ENCODE data around the gene RAB26.

The RAB26 gene

DNA sequence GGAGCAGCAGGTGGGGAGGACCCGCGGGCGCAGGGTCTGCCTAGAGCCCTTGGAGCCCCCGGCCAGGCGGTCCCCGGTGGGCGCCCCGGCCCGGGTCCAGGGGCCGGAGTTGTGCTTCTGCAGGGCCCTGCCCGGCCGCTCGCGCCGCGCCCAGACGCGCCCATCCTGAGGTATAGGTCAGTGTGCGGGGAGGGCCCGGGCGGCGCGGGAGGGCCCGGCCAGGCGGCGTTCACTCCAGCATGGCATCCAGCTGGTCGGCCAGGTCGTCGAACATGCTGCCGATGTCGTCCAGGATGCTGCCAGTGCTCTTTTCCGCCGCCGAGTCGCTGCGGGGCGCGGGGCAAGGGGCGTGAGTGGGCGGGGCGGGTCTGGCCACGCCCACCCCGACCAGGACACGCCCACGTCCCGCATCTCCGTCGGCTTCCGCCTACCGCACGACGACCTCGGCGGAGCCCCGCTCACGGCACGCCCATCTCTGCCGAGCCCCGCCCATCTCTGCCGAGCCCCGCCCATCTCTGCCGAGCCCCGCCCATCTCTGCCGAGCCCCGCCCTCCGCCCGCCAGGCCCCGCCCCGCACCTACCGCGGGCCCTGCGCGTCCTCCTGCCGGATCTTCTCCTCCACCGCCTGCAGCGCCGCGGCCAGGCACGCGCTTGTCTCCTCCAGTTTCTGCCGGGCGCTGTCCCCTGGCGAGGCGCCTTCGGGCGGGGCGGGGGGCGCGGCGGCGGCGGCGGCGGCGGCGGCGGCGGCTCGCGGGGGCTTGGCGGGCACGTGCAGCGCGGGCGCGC lies 30.1 kb downstream of the RAB26 start:
- DNase-seq (ENCODE audit: low spot score) = peak; percentile 95

DNA sequence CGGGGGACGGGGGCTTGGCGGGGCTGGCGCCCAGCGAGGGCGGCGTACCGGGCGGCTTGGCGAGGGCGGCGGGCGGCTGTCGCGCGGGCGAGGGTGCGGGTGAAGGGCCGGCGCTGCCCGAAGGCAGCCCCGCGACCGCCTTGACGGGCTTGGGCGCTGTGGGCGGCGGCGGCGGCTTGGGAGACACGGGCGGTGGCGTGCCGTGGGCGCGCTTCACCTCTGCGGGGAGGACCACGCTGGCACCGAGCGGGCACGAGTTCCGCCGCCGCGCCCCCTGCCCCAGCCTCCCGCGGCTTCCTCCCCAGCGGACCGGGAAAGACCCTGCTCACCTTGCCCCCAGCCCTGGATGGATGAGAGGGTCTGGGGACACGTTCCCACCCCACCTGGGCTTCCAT lies 30.7 kb downstream of the RAB26 start:
- no peak for DNase-seq (ENCODE audit: low spot score)

GRCh38 chr16:2179576-2179975 lies 31.2 kb downstream of the RAB26 start:
- no peak for DNase-seq (ENCODE audit: low spot score)

DNA sequence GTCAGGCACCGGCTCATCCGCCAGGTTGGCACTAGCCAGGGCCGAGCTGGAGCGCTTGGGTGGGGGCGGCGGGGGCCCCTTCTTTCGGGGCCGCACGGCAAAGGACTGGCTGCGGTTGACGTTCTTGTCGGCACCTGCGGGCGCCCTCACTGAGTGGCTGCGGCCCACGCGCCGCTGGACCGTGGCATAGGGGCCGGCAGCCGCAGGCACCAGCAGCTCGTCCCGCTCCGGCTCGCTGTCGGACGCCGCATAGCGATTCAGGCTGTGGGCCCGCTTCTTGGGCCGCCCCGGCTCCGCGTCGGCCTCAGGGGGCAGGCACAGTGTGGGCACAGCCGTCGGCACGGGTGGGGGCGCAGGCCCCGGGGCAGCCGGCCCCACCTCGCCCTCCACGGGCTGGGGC lies 32.0 kb downstream of the RAB26 start:
- no peak for DNase-seq (ENCODE audit: low spot score)

DNA sequence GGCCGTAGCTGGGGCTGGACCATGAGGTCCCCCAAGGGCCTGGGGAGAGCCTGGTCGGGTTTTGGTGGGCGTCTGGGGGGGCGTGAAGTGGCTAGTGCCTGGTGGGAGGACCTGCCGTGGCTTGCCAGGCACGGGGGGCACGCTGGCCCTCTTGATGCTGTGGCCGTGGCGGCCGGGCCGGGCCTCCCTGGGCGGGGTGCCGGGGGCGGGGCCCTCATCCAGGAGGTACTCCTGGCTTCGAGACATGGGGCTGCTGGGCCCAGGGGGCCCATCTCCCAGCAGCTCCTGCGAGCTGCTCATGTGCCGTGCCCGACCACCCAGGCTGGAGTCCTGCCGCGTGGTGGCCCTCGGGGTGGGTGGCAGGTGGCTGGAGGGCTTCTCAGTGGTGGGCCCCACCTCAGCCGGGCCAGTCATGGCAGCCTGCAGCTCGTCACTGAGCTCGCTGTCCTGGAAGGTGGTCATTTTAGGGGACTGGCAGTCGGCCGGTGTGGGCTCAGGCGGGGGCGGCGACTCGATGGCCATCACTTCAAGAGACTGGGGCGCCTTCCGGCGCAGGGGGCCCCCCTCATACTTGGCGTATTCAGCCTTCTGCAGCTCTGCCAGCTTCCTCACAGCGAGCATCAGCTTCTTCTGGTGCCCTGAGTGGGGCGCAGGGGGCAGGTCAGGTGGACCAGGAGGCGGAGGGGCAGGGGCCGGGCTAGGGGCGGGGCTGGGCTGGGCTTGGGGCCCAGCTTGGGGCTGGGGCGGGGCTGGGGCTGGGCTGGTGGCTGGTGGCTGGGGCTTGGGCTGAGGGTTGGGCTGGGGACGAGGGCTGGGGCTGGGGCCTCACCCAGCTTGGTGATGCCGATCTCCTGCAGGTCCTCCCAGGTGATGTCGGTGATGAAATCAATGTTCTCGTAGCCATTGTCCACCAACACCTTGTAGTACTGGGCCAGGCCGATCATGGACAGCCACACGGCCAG lies 32.8 kb downstream of the RAB26 start:
- peak; percentile 69 for DNase-seq (ENCODE audit: low spot score)

DNA sequence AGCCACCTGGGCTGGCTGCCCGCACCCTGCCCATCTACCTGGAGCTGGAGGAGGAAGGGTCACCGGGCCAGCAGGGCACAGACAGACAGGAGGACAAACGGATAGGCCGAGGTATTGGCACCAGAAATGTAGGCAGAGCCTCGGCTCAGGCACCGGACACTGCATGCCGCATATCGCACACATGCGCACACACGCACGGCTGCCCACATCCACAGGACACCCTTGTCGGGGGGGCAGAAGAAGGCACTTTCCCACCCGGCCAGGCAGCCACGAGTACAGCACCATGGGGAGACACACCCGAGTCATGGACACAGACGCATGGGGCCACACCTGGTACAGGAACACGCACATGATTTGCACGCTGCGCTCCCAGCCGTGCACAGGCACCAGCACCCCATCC lies 33.5 kb downstream of the RAB26 start:
- DNase-seq (ENCODE audit: low spot score) = no peak

- no peak for DNase-seq (ENCODE audit: low spot score)
Observed at GRCh38 chr16:2183671-2184070, 35.2 kb downstream of the RAB26 start.

DNA sequence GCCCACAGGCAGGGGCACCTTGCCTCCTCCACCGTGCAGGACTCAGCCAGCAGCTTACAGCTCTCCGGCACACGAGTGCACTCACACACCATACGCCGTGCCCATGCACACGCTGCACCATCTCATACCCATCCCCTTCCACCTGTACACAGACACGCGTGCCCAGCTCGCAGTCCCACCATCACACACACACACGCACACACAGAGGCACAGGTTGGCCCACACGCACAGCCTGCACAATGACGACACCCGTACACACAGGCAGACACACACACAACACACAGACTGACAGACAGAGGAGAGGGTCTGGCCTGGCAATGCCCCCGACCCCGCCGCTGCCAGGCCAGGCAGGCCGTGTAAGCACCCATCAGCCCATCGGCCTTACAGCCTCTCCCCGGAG lies 35.9 kb downstream of the RAB26 start:
- no peak for DNase-seq (ENCODE audit: low spot score)

GRCh38 chr16:2184962-2185361 lies 36.5 kb downstream of the RAB26 start:
- no peak for DNase-seq (ENCODE audit: low spot score)

- DNase-seq (ENCODE audit: low spot score) = no peak
Observed at GRCh38 chr16:2186064-2186463, 37.6 kb downstream of the RAB26 start.

DNA sequence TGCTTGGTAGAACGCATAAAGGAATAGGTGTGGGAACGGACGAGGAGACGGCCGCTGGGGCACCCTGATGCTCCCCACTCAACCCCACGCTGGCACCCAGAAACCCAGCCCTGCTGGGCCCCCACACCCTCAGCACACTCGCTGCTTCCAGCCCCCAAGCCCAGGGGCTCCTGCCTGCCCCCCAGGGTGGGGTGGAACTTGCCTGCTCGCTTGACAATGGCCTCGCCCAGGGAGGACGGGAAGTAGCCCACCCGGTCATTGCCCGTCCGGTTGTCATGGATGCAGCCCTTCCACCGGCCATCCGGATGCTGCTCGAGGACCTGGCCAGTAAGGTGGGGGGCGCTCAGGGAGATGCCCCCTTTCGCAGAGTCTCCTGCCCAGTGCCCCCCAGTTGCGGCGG lies 38.1 kb downstream of the RAB26 start:
- no peak for DNase-seq (ENCODE audit: low spot score)

DNA sequence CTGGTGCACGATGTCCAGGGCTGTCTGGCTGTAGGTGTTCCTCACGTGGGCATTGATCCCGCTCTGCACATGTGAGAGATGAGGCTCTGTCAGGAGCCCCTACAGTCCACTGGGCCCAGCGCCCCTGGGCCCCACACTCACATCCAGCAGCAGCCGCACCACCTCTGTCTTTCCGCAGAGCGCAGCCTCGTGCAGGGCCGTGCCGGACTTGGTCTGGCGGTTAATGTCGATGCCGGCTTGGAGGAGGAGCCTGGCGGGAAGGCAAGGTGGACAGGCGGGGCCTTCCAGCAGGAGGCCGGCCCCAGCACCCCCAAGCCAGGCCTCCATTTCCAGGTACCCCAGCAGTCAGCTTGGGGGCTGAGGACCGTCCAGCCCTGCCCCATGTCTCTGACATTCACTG lies 38.8 kb downstream of the RAB26 start:
- DNase-seq (ENCODE audit: low spot score) = no peak

DNA sequence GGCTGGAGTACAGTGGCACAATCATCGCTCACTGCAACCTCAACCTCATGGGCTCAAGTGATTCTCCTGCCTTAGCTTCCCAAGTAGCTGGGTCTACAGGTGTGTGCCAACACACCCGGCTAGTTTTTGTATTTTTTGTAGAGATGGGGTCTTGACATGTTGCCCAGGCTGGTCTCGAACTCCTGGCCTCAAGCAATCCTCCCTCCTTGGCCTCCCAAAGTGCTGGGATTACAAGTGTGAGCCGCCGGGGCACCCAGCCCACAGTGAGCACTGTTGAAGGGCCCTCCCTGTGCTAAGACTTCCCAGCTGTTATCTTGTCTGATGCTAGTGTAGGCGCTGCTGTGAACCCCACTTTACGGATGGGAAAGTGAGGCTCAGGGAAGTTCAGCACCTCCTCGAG lies 40.0 kb downstream of the RAB26 start:
- DNase-seq (ENCODE audit: low spot score) = no peak

DNA sequence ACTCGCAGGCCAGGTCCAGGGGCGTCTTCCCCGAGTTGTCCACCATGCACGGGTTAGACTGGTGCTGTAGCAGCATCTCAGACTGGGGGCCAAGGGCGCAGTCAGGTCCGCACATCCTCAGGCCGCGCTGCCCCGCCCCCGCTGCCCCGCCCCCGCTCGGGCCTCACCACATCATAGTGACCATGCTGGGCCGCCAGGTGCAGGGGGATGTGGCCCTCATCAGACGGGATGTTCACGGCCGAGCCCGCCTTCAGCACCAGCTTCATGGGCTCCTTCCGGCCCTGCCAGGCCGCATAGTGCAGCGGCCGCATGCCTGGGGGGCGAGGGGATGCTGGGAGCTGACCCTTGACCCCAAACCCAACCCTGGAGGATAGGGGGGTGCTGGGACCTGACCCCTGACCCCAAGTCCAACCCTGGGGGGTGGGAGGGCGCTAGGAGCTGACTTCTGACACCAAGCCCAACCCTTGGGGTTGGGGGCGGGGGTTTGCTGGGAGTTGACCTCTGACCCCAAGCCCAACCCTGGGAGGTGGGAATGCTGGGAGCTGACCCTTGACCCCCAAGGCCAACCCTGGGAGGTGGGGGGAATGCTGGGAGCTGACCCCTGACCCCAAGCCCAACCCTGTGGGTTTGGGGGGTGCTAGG lies 40.9 kb downstream of the RAB26 start:
- no peak for DNase-seq (ENCODE audit: low spot score)

DNA sequence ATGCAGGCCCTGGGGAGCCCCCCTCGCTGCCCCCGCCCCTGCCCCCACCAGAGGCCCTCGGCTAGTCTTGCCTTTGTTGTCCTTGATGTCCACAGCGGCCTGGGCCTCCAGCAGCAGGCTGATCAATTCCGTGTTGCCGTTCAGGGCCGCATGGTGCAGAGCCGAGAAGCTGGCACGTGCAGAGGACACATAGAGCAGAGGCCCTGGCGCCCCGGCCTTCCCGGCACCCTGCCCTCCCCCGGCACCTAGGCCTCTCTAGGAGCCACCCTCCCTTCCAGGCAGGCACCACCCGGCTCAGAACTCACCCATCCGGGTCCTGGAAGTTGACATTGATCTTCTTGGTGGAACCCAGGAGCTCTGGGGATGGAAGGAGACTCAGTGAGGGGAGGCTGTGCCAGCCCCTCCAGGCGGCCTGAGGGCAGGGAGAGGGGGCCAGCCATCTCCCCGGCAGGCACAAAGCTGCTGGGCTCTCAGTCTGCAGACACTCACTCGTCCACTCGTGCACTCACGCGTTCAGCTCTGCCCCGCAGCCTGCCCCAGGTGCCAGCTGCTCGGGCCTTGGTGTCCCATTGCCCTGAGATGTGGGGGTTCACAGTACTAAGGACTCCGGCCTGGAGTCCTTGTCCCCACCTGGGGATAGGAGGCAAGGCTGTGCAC lies 41.7 kb downstream of the RAB26 start:
- no peak for DNase-seq (ENCODE audit: low spot score)

- no peak for DNase-seq (ENCODE audit: low spot score)
Observed at GRCh38 chr16:2190659-2191445, 42.4 kb downstream of the RAB26 start.

GRCh38 chr16:2191446-2191706 lies 43.0 kb downstream of the RAB26 start:
- no peak for DNase-seq (ENCODE audit: low spot score)

DNA sequence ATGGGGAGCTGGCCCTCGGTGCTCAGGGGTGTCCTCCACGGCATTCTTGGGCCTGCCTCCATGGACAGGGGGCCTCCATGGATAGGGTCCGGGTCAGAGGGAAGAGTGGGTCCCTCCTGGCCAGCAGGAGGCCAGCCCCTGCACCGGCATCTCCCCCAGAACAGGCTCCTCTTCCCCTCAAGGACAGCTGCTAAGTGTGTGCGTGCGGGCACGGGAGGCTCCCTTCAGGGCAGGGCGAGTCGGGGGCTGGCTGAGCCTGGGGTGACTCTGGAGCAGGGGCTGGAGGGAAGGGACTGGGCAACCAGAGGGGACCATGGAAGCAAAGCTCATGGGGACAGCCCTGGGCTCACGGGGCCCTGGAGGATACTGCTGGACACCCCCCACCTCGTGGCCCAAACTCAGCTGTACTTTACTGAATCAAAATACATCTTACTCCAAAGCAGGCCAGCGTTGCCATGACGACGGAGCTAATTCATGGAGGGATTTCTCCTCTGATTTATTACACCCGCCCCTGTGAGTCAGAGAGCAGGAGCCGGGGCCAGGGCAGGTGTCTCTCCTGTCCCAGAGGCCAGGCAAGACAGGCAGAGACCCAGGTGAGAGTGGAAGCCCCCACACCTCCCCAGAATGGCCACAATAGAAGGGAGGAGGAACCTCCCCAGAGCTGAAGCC lies 45.9 kb downstream of the RAB26 start:
- DNase-seq (ENCODE audit: low spot score) = no peak

DNA sequence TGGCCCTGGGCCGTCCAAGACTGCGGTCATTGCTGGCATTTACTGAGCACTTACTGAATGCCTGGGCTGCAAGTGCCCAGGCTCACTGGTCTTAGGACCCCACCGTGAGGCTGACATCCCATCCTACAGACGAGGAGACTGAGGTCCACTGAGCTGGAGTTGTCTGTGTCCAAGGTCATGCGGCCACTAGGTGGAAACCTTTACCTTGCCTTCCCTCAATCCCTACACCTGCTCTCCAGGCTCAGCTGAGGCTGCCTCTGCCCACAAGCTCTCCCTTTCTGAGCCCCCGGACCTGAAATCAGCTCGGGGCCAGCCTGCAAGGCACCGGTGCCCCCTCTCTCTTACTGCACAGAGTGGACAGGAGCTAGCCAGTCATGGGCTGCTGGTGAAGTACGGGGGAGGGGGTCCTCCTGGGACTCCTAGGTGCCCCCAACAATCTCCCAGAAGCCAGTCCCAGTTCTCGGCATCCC lies 46.5 kb downstream of the RAB26 start:
- peak; percentile 81 for DNase-seq (ENCODE audit: low spot score)

GRCh38 chr16:2195322-2196161 lies 47.1 kb downstream of the RAB26 start:
- DNase-seq (ENCODE audit: low spot score) = no peak

Measured in iPS-NIHi11 (cell line).